ENCODE results near the gene EXOC3L1.

GRCh38 chr16:67163164-67163998, 26.6 kb downstream of the EXOC3L1 start:
- TF ChIP-seq, protein P1, sequence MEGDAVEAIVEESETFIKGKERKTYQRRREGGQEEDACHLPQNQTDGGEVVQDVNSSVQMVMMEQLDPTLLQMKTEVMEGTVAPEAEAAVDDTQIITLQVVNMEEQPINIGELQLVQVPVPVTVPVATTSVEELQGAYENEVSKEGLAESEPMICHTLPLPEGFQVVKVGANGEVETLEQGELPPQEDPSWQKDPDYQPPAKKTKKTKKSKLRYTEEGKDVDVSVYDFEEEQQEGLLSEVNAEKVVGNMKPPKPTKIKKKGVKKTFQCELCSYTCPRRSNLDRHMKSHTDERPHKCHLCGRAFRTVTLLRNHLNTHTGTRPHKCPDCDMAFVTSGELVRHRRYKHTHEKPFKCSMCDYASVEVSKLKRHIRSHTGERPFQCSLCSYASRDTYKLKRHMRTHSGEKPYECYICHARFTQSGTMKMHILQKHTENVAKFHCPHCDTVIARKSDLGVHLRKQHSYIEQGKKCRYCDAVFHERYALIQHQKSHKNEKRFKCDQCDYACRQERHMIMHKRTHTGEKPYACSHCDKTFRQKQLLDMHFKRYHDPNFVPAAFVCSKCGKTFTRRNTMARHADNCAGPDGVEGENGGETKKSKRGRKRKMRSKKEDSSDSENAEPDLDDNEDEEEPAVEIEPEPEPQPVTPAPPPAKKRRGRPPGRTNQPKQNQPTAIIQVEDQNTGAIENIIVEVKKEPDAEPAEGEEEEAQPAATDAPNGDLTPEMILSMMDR (IDR thresholded peaks at IDR 0.05): no peak
- TF ChIP-seq POLR2A (IDR thresholded peaks at IDR 0.05): peak in 1 of 2 donors; percentile 39
